DND-41 (cell line): ENCODE data around the gene PNMA1.

Experiments
- ATAC-seq: fragments of 200-7000 bp; cut with Tn5 transposase; 3 replicates; pipeline ENCODE4 v1.9.1; 2021; ENCODE audit warnings: low read depth; ENCODE audit not compliant: insufficient read depth
- DNase-seq: peaks from one replicate; pipeline ENCODE4 v3.0.0-alpha.2; 2020
- H2AFZ ChIP-seq: 2 replicates; pipeline ENCODE4 v1.6.0; 2012; ENCODE audit warnings: low read depth, low read length
- H3K27ac ChIP-seq: 2 replicates; pipeline ENCODE4 v1.5.1; 2012; ENCODE audit warnings: low read length, inconsistent platforms
- H3K27me3 ChIP-seq: fragments of 200-600 bp; sonication (generic); 2 replicates; pipeline ENCODE4 v1.6.0; 2012; ENCODE audit warnings: low read length, mild to moderate bottlenecking, inconsistent platforms; ENCODE audit not compliant: insufficient read depth, poor library complexity
- H3K36me3 ChIP-seq: 2 replicates; pipeline ENCODE4 v1.5.1; 2012; ENCODE audit warnings: low read length, inconsistent platforms; ENCODE audit not compliant: insufficient read depth
- H3K4me1 ChIP-seq: 2 replicates; pipeline ENCODE4 v1.5.1; 2012; ENCODE audit warnings: mild to moderate bottlenecking, low read length; ENCODE audit not compliant: insufficient read depth
- H3K4me2 ChIP-seq: 2 replicates; pipeline ENCODE4 v1.6.0; 2012; ENCODE audit warnings: mild to moderate bottlenecking, moderate library complexity, low read length, inconsistent platforms; ENCODE audit not compliant: insufficient read depth
- H3K4me3 ChIP-seq, 2 experiments: fragments of 200-600 bp in 1 of 2; shearing (Covaris generic) in 1 of 2; 2 replicates each; pipeline ENCODE4 v1.5.1; 2012 to 2016; ENCODE audit warnings: inconsistent platforms in 2 of 2, low read length in 2 of 2, mild to moderate bottlenecking in 2 of 2, low read depth in 1 of 2, moderate library complexity in 1 of 2
- H3K79me2 ChIP-seq: 2 replicates; pipeline ENCODE4 v1.6.0; 2012; ENCODE audit warnings: low read length, inconsistent platforms; ENCODE audit not compliant: insufficient read depth
- H3K9ac ChIP-seq: 2 replicates; pipeline ENCODE4 v1.6.0; 2012; ENCODE audit warnings: low read depth, mild to moderate bottlenecking, inconsistent platforms, low read length, moderate library complexity
- H3K9me3 ChIP-seq: 2 replicates; pipeline ENCODE4 v1.5.1; 2012; ENCODE audit warnings: low read length, moderate library complexity, mild to moderate bottlenecking, inconsistent platforms; ENCODE audit not compliant: insufficient read depth, severe bottlenecking
- H4K20me1 ChIP-seq: 2 replicates; pipeline ENCODE4 v1.6.0; 2012; ENCODE audit warnings: low read length; ENCODE audit not compliant: insufficient read depth
- EZH2 ChIP-seq: IDR thresholded peaks from 3 replicates; pipeline ENCODE4 v1.6.1; 2012; ENCODE audit warnings: borderline replicate concordance, low read depth, mild to moderate bottlenecking, moderate library complexity, low read length, inconsistent platforms; ENCODE audit not compliant: severe bottlenecking
- TF ChIP-seq, protein P1 (sequence below): IDR thresholded peaks from 2 replicates; pipeline ENCODE4 v1.5.1; 2012; ENCODE audit warnings: borderline replicate concordance, low read length, moderate library complexity, mild to moderate bottlenecking; ENCODE audit not compliant: poor library complexity, severe bottlenecking; ENCODE audit errors: extremely low read depth

The PNMA1 gene

DNA sequence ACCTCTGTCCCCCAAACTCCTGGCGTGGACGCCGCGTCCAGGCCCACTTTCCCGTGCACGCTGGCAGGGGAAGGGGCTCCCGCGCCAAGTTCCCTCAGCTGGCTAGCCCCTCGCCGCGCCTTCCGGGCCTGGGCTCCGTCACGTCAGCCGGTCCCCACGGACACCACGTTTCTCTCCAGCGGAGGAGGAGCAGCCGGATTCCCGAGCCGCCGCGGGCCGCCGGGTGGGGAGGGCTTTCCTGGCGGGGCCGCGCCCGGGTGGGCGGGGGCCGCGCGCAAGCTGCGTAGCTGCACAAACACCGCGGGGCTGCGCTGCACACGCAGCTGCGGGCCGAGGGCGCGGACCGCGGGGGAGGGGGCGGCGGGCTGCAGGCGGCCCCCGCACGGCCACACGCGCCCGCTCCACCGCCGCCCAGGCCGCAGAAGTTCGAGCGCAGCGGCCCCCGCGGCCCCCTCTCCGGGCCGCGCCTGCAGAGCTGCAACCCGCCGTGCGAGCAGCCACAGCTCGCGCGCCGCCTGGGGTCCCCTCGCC is 45.1 kb upstream of the PNMA1 start:
- peak; percentile 71 for DNase-seq
- peak overlapping the region; percentile 88 for H3K27ac ChIP-seq
- peak; percentile 27 for ATAC-seq
- H3K4me1 ChIP-seq = peaks cover 60% of the 10 kb centered on the region
- H2AFZ ChIP-seq = peak overlapping the region; percentile 89
- peak overlapping the region; percentile 85 for H3K9ac ChIP-seq
- peak overlapping the region; percentile 73 to 93; a peak in 3 of 4 replicates for H3K4me3 ChIP-seq
- peaks cover 81% of the 10 kb centered on the region for H4K20me1 ChIP-seq
- H3K36me3 ChIP-seq = no peaks in the 10 kb centered on the region; the same call in 1 of the 2 replicates
- peaks cover 81% of the 10 kb centered on the region for H3K79me2 ChIP-seq
- TF ChIP-seq, protein P1, sequence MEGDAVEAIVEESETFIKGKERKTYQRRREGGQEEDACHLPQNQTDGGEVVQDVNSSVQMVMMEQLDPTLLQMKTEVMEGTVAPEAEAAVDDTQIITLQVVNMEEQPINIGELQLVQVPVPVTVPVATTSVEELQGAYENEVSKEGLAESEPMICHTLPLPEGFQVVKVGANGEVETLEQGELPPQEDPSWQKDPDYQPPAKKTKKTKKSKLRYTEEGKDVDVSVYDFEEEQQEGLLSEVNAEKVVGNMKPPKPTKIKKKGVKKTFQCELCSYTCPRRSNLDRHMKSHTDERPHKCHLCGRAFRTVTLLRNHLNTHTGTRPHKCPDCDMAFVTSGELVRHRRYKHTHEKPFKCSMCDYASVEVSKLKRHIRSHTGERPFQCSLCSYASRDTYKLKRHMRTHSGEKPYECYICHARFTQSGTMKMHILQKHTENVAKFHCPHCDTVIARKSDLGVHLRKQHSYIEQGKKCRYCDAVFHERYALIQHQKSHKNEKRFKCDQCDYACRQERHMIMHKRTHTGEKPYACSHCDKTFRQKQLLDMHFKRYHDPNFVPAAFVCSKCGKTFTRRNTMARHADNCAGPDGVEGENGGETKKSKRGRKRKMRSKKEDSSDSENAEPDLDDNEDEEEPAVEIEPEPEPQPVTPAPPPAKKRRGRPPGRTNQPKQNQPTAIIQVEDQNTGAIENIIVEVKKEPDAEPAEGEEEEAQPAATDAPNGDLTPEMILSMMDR = peak; percentile 9
- no peak for TF ChIP-seq EZH2
- H3K4me2 ChIP-seq = peak overlapping the region; percentile 95
- no peaks in the 10 kb centered on the region for H3K27me3 ChIP-seq
- H3K9me3 ChIP-seq = no peaks in the 10 kb centered on the region

DNA sequence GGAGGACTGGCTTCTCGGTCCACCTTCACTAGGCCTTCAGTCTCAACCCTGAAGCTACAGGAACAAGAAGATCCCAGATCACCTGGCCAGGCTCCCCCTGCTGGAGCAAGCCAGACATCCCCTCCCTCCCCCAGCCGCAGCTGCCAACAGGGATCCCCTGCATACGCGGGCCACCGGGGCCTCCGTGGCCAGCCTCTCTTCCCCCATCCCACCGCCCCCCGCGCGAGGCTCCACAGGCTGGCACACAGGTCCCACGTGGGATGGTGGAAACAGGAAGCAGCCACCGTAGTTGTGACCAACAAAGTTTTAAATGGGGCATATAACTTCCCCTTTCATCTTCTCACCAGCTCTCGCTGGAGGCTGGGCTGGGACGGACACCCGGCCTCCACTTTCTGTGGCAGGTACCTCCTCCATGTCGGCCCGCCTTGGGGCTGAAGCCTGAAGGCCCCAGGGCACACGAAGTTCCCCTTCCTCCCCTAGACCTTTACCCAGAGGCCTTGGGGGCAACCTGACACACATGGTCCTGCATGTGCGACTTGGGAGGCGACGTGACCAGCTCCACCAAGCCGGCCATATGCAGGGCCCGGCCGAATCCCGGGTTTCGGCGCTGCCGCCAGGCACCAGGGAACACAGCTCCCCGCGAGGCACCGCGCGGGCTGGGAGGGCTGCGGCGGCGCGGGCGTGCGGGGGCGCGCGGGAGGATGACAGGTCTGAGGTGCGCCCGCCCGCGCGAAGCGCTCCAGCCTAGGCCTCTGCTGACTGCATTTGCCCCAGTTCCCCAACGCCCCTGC is 44.4 kb upstream of the PNMA1 start:
- DNase-seq = peak; percentile 83
- Histone ChIP-seq H3K36me3 (no peaks in the 10 kb centered on the region; the same call in 1 of the 2 replicates), H3K79me2 (peaks cover 85% of the 10 kb centered on the region), H3K4me1 (peaks cover 67% of the 10 kb centered on the region), H3K27ac (peak overlapping the region; percentile 81), H3K9me3 (no peaks in the 10 kb centered on the region), H2AFZ (peak overlapping the region; percentile 89), H3K27me3 (no peaks in the 10 kb centered on the region), H4K20me1 (peaks cover 82% of the 10 kb centered on the region), H3K4me3 (peak overlapping the region; percentile 73 to 93; a peak in 3 of 4 replicates), H3K4me2 (peak overlapping the region; percentile 95), H3K9ac (peak overlapping the region; percentile 85)
- TF ChIP-seq EZH2 = no peak
- TF ChIP-seq, protein P1 = peak; percentile 90
- peak; percentile 53 for ATAC-seq

DNA sequence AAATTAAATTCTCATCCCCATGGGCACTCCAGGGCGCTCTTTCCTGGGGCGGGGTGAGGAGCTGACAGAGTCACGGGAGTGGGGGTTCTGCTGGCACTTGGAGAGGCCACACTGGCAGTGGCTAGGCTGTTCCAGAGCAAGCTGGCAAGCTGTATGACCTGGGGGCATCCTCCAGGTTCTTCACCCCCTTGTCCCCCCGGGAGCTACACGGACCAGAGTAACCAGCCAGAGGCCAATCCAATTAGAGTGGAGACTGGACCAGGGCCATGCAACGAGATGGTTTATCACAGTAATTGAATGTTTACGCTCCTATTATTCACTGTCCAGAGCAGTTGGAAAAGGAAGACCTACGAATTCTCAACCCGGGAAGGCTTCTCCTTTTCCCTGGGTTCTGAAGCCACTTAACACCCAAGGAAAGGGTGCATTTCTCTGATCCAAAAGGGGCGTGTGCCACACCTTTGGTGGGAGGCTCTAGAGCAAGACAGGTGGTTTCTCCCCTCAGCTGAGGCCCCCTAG is 43.8 kb upstream of the PNMA1 start:
- Histone ChIP-seq H2AFZ (no peak overlapping the region), H3K79me2 (peaks cover 85% of the 10 kb centered on the region), H3K9ac (peak overlapping the region; percentile 85), H3K27ac (no peak overlapping the region), H4K20me1 (peaks cover 82% of the 10 kb centered on the region), H3K36me3 (no peaks in the 10 kb centered on the region; the same call in 1 of the 2 replicates), H3K4me3 (peak overlapping the region in 1 of 2 experiments; percentile 93; a peak in 2 of 4 replicates), H3K27me3 (no peaks in the 10 kb centered on the region), H3K4me1 (peaks cover 71% of the 10 kb centered on the region), H3K9me3 (no peaks in the 10 kb centered on the region), H3K4me2 (peak overlapping the region; percentile 95)
- TF ChIP-seq EZH2 = no peak
- TF ChIP-seq, protein P1 = no peak
- ATAC-seq = no peak
- DNase-seq = no peak
